K562 (cell line): ENCODE data around the gene RREB1. TPM values are rescaled to one million over a fixed set of nuclear protein-coding genes. Genes with fewer than 3 reads are reported as not detected.

Experiments used
- ATAC-seq: fragments of 200-7000 bp; cut with Tn5 transposase; 3 replicates; pipeline ENCODE4 v1.9.1; 2020; ENCODE audit warnings: moderate library complexity
- BruUV-seq: library from RNA; stranded (reverse); fragments of 400-500 nt; replicated peaks from 2 replicates; lab custom pipeline; 2021; lab: Mats Ljungman, UMichigan
- CTCF ChIA-PET: fragments of 300-600 bp; formaldehyde crosslinking; extraction: SDS; loops from one replicate; lab custom pipeline; 2021; ENCODE audit warnings: low intra/inter-chr PET ratio; lab: Yijun Ruan, JAX
- POLR2A ChIA-PET: fragments of 300-600, 350-650 bp; sonication (Branson Sonifier 250); formaldehyde crosslinking; extraction: SDS; loops from one replicate; lab custom pipeline; 2021; ENCODE audit warnings: antibody characterized with exemption, inconsistent platforms; lab: Yijun Ruan, JAX
- DNase-seq, 4 experiments: peaks; one replicate each; pipeline versions ENCODE4 v3.0.0 to v3.0.0-alpha.2; 2011 to 2018; ENCODE audit warnings: low spot score in 3 of 4, mixed read lengths in 3 of 4; ENCODE audit errors: extremely low read depth in 1 of 4
- FAIRE-seq: peaks from 2 replicates; lab custom pipeline; 2011; peaks lifted over from hg19 to GRCh38; lab: Jason Lieb, UNC
- H2AFZ ChIP-seq: 2 replicates; pipeline ENCODE4 v1.6.0; 2011; ENCODE audit warnings: low read depth, low read length, control low read depth, inconsistent platforms
- H3K27ac ChIP-seq: fragments of 200-600 bp; 3 replicates; pipeline ENCODE4 v1.8.0; 2011; ENCODE audit warnings: low read depth, mild to moderate bottlenecking, control low read depth, inconsistent platforms, low read length, moderate library complexity, mixed read lengths; ENCODE audit errors: extremely low read depth
- H3K27me3 ChIP-seq, 2 experiments: fragments of 300-600 bp in 1 of 2; 2 replicates in 1 of 2; 3 replicates in 1 of 2; pipeline versions ENCODE4 v1.6.0 to v1.8.0; 2011; ENCODE audit warnings: inconsistent platforms in 2 of 2, low read length in 2 of 2, mild to moderate bottlenecking in 1 of 2, mixed read lengths in 1 of 2, moderate library complexity in 1 of 2; ENCODE audit not compliant: control insufficient read depth in 2 of 2, insufficient read depth in 2 of 2
- H3K36me3 ChIP-seq: fragments of 300-600 bp; 3 replicates; pipeline ENCODE4 v1.8.0; 2011; ENCODE audit warnings: mild to moderate bottlenecking, low read length, inconsistent platforms; ENCODE audit not compliant: control insufficient read depth, insufficient read depth
- H3K4me1 ChIP-seq, 2 experiments: fragments of 200-600 bp in 1 of 2; replicated peaks in 1 of 2; 2 replicates in 1 of 2; 3 replicates in 1 of 2; pipeline versions ENCODE4 v1.5.1 to v1.8.0; 2011; ENCODE audit warnings: inconsistent platforms in 2 of 2, low read length in 2 of 2, mild to moderate bottlenecking in 1 of 2, mixed read lengths in 1 of 2, moderate library complexity in 1 of 2; ENCODE audit not compliant: control insufficient read depth in 2 of 2, insufficient read depth in 2 of 2
- H3K4me2 ChIP-seq: 2 replicates; pipeline ENCODE4 v1.6.1; 2011; ENCODE audit warnings: low read length, control low read depth, inconsistent platforms, mixed read lengths; ENCODE audit not compliant: insufficient read depth
- H3K4me3 ChIP-seq: fragments of 200-600 bp; sonication (generic), shearing (Covaris generic); 2 replicates; pipeline ENCODE4 v1.5.1; 2016; ENCODE audit warnings: control low read depth, inconsistent platforms
- H3K79me2 ChIP-seq: fragments of 200-600 bp; 3 replicates; pipeline ENCODE4 v1.8.0; 2011; ENCODE audit warnings: low read length, inconsistent platforms; ENCODE audit not compliant: control insufficient read depth, insufficient read depth
- H3K9ac ChIP-seq, 2 experiments: 2 replicates each; pipeline versions ENCODE4 v1.6.0 to v1.6.1; 2011; ENCODE audit warnings: low read depth in 2 of 2, low read length in 2 of 2, control low read depth in 1 of 2, inconsistent platforms in 1 of 2, mild to moderate bottlenecking in 1 of 2, mixed read lengths in 1 of 2; ENCODE audit not compliant: insufficient read depth in 1 of 2
- H3K9me1 ChIP-seq: one replicate; pipeline ENCODE4 v1.6.0; 2011; ENCODE audit warnings: inconsistent platforms, mild to moderate bottlenecking, low read length, moderate library complexity; ENCODE audit not compliant: control insufficient read depth, insufficient read depth
- H3K9me3 ChIP-seq: replicated peaks from 2 replicates; pipeline ENCODE4 v1.5.1; 2011; ENCODE audit warnings: low read depth, low read length, inconsistent platforms; ENCODE audit not compliant: control insufficient read depth, insufficient read depth
- H4K20me1 ChIP-seq: replicated peaks from 2 replicates; pipeline ENCODE4 v1.6.1; 2011; ENCODE audit warnings: low read length, inconsistent platforms, mixed read lengths; ENCODE audit not compliant: control insufficient read depth, insufficient read depth
- CBFA2T2 ChIP-seq: fragments of 450-650 bp; conservative IDR thresholded peaks from 2 replicates; pipeline ENCODE4 v1.6.1; 2017; ENCODE audit warnings: mild to moderate bottlenecking
- CBX2 ChIP-seq: fragments of 200-600 bp; sonication (generic); IDR thresholded peaks from one replicate; pipeline ENCODE4 v1.6.1; 2012; ENCODE audit warnings: mild to moderate bottlenecking, low read length, inconsistent platforms; ENCODE audit not compliant: insufficient read depth, poor library complexity, severe bottlenecking
- CHD1 ChIP-seq: fragments of 200-600 bp; sonication (generic); IDR thresholded peaks from one replicate; pipeline ENCODE4 v1.6.1; 2012; ENCODE audit warnings: mild to moderate bottlenecking, moderate library complexity, low read length, inconsistent platforms
- ELF2 ChIP-seq: fragments of 250-450 bp; sonication (Bioruptor Pico); IDR thresholded peaks from 2 replicates; pipeline ENCODE4 v1.5.0; 2021; ENCODE audit warnings: mild to moderate bottlenecking
- MXI1 ChIP-seq: IDR thresholded peaks from 2 replicates; pipeline ENCODE4 v1.6.1; 2011; ENCODE audit warnings: low read depth, mild to moderate bottlenecking, improper control_type of control experiment, low read length
- RCOR1 ChIP-seq, 2 experiments: IDR thresholded peaks; 2 replicates each; pipeline ENCODE4 v1.6.1; 2012; ENCODE audit warnings: low read depth in 2 of 2, low read length in 2 of 2, borderline replicate concordance in 1 of 2, improper control_type of control experiment in 1 of 2
- RNF2 ChIP-seq: sonication (generic); IDR thresholded peaks from 2 replicates; pipeline ENCODE4 v1.6.1; 2016
- RNF219 ChIP-seq: fragments of 250-450 bp; sonication (Bioruptor Pico); IDR thresholded peaks from 2 replicates; pipeline ENCODE4 v1.5.0; 2022; ENCODE audit warnings: mild to moderate bottlenecking
- THRB ChIP-seq: fragments of 450-650 bp; formaldehyde crosslinking; conservative IDR thresholded peaks from 2 replicates; pipeline ENCODE4 v1.4.0; 2022; ENCODE audit warnings: mild to moderate bottlenecking, missing genetic modification characterization
- WGBS: fragments of 100-300 bp; shearing (Covaris generic); methylation state at CpG from one replicate; pipeline ENCODE4 v1.1.6; 2016; ENCODE audit warnings: low coverage, mixed read lengths; ENCODE audit not compliant: insufficient coverage; ENCODE audit errors: missing lambda C conversion rate; 5-methylcytosine and 5-hydroxymethylcytosine counted together
- in situ Hi-C: fragments of 300-500 bp; cut with MboI; formaldehyde crosslinking; loops from 4 replicates; pipeline ENCODE4 v1.15.0; 2018; ENCODE audit warnings: inconsistent platforms, mixed read lengths
- intact Hi-C: fragments of 100-400 bp; cut with micrococcal nuclease; formaldehyde crosslinking; loops from 2 replicates; pipeline ENCODE4 v1.14.2; 2022
- polyA plus RNA-seq, 8 experiments: library from polyadenylated mRNA; depleted of rRNA in 4 of 8; stranded (reverse) in 5 of 8; unstranded in 3 of 8; fragments of >200 nt; fragmentation: Nextera tagmentation in 2 of 8; fragmentation: Illumina TruSeq in 1 of 8; extraction: Ambion mirVana in 2 of 8; extraction: Trizol in 1 of 8; gene quantifications; 2 replicates each; pipeline versions ENCODE4 v1.2.1 to v1.2.3, GENCODE V29; 2011 to 2014; ENCODE audit warnings: inconsistent platforms in 1 of 8, missing spikeins in 1 of 8
- total RNA-seq, 7 experiments: library from RNA; depleted of rRNA in 6 of 7; stranded (reverse); fragments of >200 nt in 6 of 7; fragmentation: Illumina TruSeq in 2 of 7; extraction: Trizol in 2 of 7; gene quantifications; 2 replicates each; pipeline versions ENCODE4 v1.2.1 to v1.2.3, GENCODE V29; 2011 to 2021; ENCODE audit warnings: low replicate concordance in 1 of 7
- TF ChIP-seq, protein P1 (sequence below): sonication (generic); formaldehyde crosslinking; IDR thresholded peaks from 2 replicates; pipeline ENCODE4 v1.8.1; 2023; ENCODE audit warnings: mild to moderate bottlenecking, missing genetic modification reagents, moderate library complexity
- TF ChIP-seq, protein P2 (sequence below): fragments of 250-450 bp; sonication (Bioruptor Pico); IDR thresholded peaks from 2 replicates; pipeline ENCODE4 v1.4.0; 2020; ENCODE audit warnings: borderline replicate concordance
- TF ChIP-seq, protein P3 (sequence below), 2 experiments: IDR thresholded peaks; 2 replicates each; pipeline ENCODE4 v1.6.1; 2011; ENCODE audit warnings: borderline replicate concordance in 1 of 2, control low read depth in 1 of 2, low read depth in 1 of 2, low read length in 1 of 2, mild to moderate bottlenecking in 1 of 2, mixed read lengths in 1 of 2, moderate library complexity in 1 of 2; ENCODE audit not compliant: insufficient read depth in 1 of 2, insufficient read length in 1 of 2, poor library complexity in 1 of 2, severe bottlenecking in 1 of 2; ENCODE audit errors: extremely low read depth in 1 of 2

RREB1 gene
- total and polyA plus RNA-seq, 9 of the 15 experiments (the other 6 are each of a cell fraction or from before 2014, with no cell fraction given): 3.3 to 64.2 (median 19.3) TPM

GRCh38 chr6:7238900-7239589 lies 131.3 kb downstream of the RREB1 start:
- in situ Hi-C loops (loop anchor here (25.0 kb wide), 1 partner anchor 552 kb away; no protein-coding TSS in a partner anchor), intact Hi-C loops (loop anchor here (5.0 to 10.0 kb wide), 2 partner anchors 132 to 224 kb away; partner anchors contain the start of gene RREB1)
- FAIRE-seq (peak; percentile 82), DNase-seq (peak; percentile 86 to 95 (median 86)), ATAC-seq (peak; percentile 90)
- Histone ChIP-seq H3K4me3 (no peak overlapping the region), H3K4me2 (no peak overlapping the region), H3K9ac (peak overlapping the region in 1 of 2 experiments; percentile 18; a peak in 2 of 4 replicates), H3K79me2 (peaks cover 83% of the 10 kb centered on the region), H4K20me1 (0 out of 2 replicates have a peak, but pooled peaks cover 5% of the 10 kb centered on the region), H3K9me3 (no peaks in the 10 kb centered on the region), H2AFZ (0 out of 2 replicates have a peak overlapping the region, but pooled peaks have one; percentile 6), H3K4me1 (peaks cover 30 to 32% of the 10 kb centered on the region in 2 experiments), H3K27me3 (no peaks in the 10 kb centered on the region), H3K36me3 (peaks cover 90% of the 10 kb centered on the region), H3K27ac (peak overlapping the region; percentile 5; the same call in 2 of the 3 replicates), H3K9me1 (peaks cover 2% of the 10 kb centered on the region)
- 44% methylated on average over 9 of the region's 10 CpGs for WGBS
- ChIA-PET CTCF (interaction anchor here (0.5 to 1.7 kb wide), 4 partner anchors 377 to 562 kb away, joined by 4 to 11 read pairs (median 8); no protein-coding TSS in a partner anchor), POLR2A (interaction anchor here (0.6 to 1.0 kb wide), 2 partner anchors 61 to 455 kb away, joined by 3 to 4 read pairs; no protein-coding TSS in a partner anchor)
- no TSS peak for BruUV-seq
- TF ChIP-seq ELF2 (CRISPR knock-in tag) (no peak), CHD1 (no peak), CBFA2T2 (no peak), RNF2 (no peak), RCOR1 (IDR thresholded peaks at IDR 0.05; ENCODE audit: borderline replicate concordance in 1 of 2, low read depth in 2 of 2, low read length in 2 of 2) (peak in 1 of 2 experiments; percentile 76; a peak in 2 of 4 replicates), MXI1 (peak; percentile 74), CBX2 (no peak), RNF219 (CRISPR knock-in tag) (no peak), THRB (no peak)
- TF ChIP-seq, protein P1, sequence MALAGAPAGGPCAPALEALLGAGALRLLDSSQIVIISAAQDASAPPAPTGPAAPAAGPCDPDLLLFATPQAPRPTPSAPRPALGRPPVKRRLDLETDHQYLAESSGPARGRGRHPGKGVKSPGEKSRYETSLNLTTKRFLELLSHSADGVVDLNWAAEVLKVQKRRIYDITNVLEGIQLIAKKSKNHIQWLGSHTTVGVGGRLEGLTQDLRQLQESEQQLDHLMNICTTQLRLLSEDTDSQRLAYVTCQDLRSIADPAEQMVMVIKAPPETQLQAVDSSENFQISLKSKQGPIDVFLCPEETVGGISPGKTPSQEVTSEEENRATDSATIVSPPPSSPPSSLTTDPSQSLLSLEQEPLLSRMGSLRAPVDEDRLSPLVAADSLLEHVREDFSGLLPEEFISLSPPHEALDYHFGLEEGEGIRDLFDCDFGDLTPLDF (CRISPR knock-in tag): no peak
- TF ChIP-seq, protein P2, sequence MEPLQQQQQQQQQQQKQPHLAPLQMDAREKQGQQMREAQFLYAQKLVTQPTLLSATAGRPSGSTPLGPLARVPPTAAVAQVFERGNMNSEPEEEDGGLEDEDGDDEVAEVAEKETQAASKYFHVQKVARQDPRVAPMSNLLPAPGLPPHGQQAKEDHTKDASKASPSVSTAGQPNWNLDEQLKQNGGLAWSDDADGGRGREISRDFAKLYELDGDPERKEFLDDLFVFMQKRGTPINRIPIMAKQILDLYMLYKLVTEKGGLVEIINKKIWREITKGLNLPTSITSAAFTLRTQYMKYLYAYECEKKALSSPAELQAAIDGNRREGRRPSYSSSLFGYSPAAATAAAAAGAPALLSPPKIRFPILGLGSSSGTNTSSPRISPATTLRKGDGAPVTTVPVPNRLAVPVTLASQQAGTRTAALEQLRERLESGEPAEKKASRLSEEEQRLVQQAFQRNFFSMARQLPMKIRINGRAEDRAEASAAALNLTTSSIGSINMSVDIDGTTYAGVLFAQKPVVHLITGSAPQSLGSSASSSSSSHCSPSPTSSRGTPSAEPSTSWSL (CRISPR knock-in tag): no peak
- TF ChIP-seq, protein P3, sequence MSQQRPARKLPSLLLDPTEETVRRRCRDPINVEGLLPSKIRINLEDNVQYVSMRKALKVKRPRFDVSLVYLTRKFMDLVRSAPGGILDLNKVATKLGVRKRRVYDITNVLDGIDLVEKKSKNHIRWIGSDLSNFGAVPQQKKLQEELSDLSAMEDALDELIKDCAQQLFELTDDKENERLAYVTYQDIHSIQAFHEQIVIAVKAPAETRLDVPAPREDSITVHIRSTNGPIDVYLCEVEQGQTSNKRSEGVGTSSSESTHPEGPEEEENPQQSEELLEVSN (IDR thresholded peaks at IDR 0.05; ENCODE audit: borderline replicate concordance in 1 of 2, extremely low read depth in 1 of 2, insufficient read depth in 1 of 2, insufficient read length in 1 of 2, low read depth in 1 of 2, low read length in 1 of 2, poor library complexity in 1 of 2, severe bottlenecking in 1 of 2): peak; percentile 63 to 74
